Measurements from ENCODE around the gene FOXJ3.

FOXJ3 gene

DNA sequence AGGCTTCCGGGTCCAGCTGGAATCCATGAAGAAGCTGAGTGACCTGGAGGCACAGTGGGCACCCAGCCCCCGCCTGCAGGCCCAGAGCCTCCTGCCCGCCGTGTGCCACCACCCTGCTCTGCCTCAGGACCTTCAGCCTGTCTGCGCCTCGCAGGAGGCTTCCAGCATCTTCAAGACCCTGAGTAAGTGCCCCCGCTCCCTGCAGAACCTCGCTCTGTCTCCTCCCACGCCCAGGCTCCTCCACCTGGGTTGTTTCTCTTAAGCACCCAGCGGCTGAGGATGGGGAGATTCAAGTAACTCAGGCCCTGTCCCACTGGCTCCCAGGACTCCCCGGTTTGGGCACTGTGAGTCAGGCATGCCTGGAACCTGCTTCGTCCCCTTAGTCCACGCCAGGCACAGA is 180.3 kb downstream of the FOXJ3 start:
- DNase-seq (ENCODE audit: low read depth): no peak
- TF ChIP-seq CTCF (IDR thresholded peaks at IDR 0.05; ENCODE audit: insufficient read depth, low read depth, low read length, missing control alignments): no peak

DNA sequence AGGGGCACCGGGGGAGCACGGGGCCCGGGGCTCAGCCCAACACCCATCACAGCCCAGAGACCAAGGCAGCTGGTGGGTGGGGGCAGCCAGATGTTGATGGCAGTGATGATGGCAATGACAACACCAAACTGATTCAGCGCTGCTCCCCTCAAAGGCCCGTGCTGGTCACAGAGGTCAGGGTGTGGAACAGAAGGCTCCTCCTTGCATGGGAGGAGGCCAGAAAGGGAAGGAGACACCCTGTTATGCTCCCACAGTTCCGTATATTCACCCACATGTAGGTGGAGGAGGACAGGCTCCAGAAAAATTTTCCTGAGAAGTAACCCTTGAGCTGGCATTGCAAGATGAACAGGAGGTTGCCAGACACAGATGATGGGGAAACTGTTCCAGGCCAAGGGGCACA is 181.4 kb downstream of the FOXJ3 start:
- TF ChIP-seq CTCF (IDR thresholded peaks at IDR 0.05; ENCODE audit: insufficient read depth, low read depth, low read length, missing control alignments): no peak
- DNase-seq (ENCODE audit: low read depth): no peak
- H3K4me3 ChIP-seq (ENCODE audit: low read length): no peak overlapping the region

More for the DNA sequence above, 180.3 kb downstream of the FOXJ3 start:
- no peak overlapping the region for H3K4me3 ChIP-seq (ENCODE audit: low read length)

DNA sequence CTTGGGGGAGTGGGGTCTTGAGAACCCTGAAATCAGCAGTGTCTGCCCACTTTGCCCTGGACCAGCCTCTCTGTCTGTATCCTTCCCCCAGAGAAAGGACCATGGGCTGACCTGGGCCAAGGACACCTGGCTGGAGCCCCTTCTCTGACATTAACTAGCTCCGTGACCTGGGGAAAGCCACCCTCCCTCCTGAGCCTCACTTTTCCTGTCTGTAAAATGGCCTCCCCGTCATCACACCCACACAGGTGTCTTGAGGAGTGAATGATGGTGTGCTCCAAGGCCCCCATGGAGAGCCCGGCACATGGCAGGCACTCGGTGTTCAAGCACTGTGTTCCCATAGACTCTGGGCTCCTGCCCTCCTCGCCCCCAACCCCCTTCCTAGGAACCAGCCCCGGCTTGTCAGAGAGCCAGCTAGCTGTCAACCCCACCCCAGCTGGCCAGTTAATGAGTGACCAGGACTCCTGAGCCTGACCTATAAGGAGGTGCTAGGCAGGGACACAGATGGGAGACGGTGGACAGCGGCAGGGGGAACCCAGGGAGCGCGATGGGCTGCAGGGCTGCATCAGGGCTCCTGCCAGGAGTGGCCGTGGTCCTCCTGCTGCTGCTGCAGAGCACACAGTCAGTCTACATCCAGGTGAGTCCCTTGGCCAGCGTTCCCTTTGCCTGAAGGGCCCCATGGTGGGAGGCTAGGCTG is 182.0 kb downstream of the FOXJ3 start, which contains the start of gene GUCA2B:
Gene GUCA2B, plus strand, starts transcription at position 504 of the 694 bp plus-strand sequence. Its CDS starts 41 bp downstream, at position 545.
- no peak for DNase-seq (ENCODE audit: low read depth)
- TF ChIP-seq CTCF (IDR thresholded peaks at IDR 0.05; ENCODE audit: insufficient read depth, low read depth, low read length, missing control alignments): no peak
- H3K4me3 ChIP-seq (ENCODE audit: low read length): no peak within 1 kb of the TSS

DNA sequence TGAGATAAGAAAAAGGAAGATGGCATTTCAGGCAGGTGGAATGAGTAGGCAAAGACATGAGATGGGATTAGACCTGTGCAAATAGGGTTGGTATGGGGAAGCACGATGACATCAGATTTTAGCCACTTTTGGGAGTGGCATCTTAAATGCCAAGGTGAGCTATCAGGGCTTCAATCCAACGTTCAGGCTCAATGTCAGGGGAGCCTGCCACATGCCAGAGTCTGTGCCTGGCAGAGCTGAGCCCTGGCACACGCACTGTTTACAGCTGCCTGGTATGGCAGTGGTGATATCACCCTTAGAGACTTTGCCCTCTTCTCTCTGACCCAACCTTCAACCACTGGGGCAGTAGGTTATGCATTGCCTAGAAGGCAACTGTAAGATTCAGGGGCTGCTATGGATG is 182.9 kb downstream of the FOXJ3 start:
- no peak for TF ChIP-seq CTCF (IDR thresholded peaks at IDR 0.05; ENCODE audit: insufficient read depth, low read depth, low read length, missing control alignments)
- peak; percentile 81 for DNase-seq (ENCODE audit: low read depth)
- no peak overlapping the region for H3K4me3 ChIP-seq (ENCODE audit: low read length)

DNA sequence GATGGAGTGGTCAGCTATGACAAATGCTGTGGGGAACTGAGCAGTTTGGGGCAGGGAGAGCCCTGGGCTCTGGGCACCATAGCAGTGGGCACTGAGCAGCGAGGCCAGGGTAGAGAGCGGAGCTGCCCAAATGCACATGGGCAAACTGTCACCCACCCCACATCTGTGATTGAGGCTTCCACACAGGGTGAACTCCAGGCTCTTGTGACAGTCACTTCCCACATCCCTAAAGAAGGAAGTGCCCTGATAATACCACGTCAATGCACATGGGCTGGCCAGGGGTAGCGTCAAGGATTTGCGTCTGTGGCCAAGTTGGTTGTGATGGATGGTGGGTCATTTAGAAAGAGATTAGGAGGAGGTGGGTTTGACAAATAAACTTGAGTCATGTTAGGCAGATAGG is 184.4 kb downstream of the FOXJ3 start:
- no peak for TF ChIP-seq CTCF (IDR thresholded peaks at IDR 0.05; ENCODE audit: insufficient read depth, low read depth, low read length, missing control alignments)
- H3K4me3 ChIP-seq (ENCODE audit: low read length): no peak overlapping the region
- DNase-seq (ENCODE audit: low read depth): no peak

GRCh38 chr1:42148166-42148565 is 186.9 kb downstream of the FOXJ3 start:
- no peak overlapping the region for H3K4me3 ChIP-seq (ENCODE audit: low read length)
- DNase-seq (ENCODE audit: low read depth): no peak
- TF ChIP-seq CTCF (IDR thresholded peaks at IDR 0.05; ENCODE audit: insufficient read depth, low read depth, low read length, missing control alignments): no peak

All from epithelial cell of esophagus (primary cell).